NCI-H1436 (cell line): ENCODE measurements around the gene DLGAP5.

ENCODE experiments used
- DNase-seq: peaks from one replicate; lab custom pipeline; 2025; lab: John Stamatoyannopoulos, UW

The DLGAP5 gene

GRCh38 chr14:55129428-55130195 lies 61.8 kb downstream of the DLGAP5 start:
- DNase-seq: no peak

DNA sequence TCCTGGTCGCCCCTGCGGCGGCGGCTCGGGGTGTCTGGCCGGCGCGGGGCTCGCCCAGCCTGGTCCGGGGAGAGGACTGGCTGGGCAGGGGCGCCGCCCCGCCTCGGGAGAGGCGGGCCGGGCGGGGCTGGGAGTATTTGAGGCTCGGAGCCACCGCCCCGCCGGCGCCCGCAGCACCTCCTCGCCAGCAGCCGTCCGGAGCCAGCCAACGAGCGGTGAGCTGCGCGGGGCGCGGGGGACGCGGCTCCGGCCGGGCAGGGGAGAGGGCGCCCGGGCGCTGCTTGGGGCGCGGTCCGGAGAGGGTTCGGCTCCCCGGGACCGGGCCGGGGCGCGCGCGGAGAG lies 62.3 kb downstream of the DLGAP5 start, which contains the start of gene LGALS3:
Gene LGALS3, plus strand, starts transcription at position 167 of the 342 bp plus-strand sequence. CDS start 8,122 bp downstream, outside the sequence.
- no peak for DNase-seq

DNA sequence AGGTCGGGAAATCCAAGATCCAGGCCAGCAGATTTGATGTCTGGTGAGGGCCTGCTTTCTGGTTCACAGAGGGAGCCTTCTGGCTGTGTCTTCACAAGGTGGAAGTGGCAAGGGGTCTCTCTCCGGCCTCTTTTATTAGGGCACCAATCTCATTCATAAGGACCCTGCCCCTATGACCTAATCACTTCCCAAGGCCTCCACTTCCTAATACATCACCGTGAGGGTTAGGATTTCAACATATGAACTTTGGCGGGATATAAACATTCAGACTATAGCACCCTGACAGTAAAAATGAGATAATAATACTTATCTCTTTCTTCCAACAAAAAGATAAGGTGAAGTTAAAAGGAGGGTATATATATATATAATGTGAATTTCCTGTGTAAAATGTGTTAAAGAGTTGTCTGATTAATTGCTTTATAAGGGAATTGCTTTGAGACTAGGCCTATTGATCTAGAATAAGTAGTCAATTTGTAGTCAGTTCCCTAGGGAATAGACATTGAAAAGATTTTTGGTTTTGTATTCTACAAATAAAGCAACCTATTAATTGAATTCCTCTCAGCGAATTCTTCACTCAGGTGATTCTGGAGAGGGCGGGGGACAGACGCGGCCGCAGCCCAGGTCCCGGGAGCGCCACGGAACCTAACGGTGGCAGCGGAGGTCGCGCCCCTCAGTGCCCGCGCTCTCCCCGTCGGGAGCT lies 62.8 kb downstream of the DLGAP5 start:
- DNase-seq: no peak

DNA sequence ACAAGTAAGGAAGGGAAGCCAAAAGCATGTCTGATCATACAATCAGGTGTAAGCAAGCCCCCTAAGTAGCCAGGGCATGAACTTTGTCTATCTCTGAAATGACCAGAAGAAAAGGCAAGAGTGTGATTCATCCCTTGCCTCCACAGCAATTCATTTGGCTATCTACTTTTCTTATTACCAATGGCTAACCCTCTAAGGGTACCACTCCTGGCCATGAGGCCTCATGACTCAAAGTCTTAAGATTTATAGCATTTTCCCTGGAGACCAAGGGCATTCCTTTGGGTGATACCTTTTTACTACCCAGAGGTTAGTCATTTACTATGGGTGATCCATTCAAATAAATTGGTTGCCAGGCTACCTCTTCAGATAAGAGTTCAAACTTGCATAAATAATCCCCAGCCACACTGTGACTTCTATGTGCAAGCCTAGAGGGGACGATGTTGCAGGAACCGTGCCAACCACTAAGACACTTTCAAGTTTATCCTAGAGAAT lies 63.9 kb downstream of the DLGAP5 start:
- no peak for DNase-seq

DNA sequence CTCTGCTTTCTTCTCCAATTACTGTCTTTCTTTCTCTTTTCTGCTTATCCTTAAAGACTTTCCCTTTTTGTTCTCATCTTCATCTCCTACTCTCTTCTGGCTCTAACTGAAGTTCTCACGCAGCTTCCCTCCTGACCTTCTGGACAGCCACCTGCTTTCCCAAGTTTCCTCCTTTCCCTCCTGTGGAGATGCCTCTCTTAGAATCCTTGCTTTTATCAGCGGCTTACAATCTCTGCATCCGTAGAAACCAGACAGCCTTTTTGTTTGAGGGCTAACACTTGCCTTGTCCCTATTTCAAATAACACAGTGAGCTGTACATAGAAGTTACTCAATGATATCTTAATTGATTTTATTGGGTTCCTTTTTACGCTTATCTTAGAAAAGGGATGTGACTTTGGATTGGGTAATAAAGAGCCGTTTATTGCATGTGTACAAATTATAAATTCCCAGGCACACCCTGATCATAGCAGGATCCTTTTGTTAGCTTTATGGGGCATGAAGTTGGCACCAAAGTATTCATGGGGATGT lies 64.4 kb downstream of the DLGAP5 start:
- DNase-seq: no peak

DNA sequence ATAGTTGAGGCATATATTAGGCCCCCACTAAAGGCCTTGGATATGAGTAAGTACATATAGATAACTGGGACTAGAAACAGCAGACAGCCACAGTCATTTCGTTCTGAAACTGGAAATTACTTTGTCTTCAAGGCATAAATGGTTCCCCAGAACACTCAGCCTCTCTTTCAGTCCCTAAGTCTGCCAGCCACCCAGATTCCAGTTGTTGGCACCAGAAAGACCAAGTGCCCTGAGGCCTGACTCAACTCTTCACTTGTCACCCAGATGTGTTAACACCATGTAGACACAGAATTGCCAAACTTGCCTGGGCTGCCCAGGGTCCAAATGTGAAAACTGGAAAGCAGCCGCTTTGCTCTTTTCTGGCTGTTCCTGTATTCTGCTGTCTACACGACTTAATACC lies 65.4 kb downstream of the DLGAP5 start:
- DNase-seq: no peak

- DNase-seq: no peak
These were observed 66.0 kb downstream of the DLGAP5 start for GRCh38 chr14:55125403-55125802.

GRCh38 chr14:55124774-55125386 lies 66.5 kb downstream of the DLGAP5 start:
- no peak for DNase-seq

- no peak for DNase-seq
These were observed 67.3 kb downstream of the DLGAP5 start for GRCh38 chr14:55123852-55124639.

DNA sequence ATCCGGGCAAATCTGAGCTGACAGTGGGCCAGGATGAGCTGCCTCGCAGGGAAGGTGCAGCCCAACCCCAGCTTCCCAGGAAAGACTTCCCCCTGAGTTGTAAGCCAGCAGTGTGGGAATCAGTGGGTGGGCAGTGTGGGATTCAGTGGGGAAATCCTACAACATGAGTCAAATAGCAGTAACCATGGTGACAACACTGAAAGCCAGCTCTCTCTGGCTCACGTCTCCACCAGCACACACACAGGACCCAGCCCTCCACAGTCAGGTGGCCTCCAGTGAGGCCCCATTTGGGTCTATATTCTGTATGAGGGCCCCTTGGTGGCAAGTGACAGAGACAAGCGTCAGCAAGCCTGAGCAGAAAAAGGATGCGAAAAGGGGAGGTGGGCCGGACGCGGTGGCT lies 68.3 kb downstream of the DLGAP5 start:
- no peak for DNase-seq

GRCh38 chr14:55122440-55122986 lies 68.9 kb downstream of the DLGAP5 start:
- DNase-seq: no peak

- DNase-seq: no peak
These were observed 69.6 kb downstream of the DLGAP5 start for GRCh38 chr14:55121628-55122439.

DNA sequence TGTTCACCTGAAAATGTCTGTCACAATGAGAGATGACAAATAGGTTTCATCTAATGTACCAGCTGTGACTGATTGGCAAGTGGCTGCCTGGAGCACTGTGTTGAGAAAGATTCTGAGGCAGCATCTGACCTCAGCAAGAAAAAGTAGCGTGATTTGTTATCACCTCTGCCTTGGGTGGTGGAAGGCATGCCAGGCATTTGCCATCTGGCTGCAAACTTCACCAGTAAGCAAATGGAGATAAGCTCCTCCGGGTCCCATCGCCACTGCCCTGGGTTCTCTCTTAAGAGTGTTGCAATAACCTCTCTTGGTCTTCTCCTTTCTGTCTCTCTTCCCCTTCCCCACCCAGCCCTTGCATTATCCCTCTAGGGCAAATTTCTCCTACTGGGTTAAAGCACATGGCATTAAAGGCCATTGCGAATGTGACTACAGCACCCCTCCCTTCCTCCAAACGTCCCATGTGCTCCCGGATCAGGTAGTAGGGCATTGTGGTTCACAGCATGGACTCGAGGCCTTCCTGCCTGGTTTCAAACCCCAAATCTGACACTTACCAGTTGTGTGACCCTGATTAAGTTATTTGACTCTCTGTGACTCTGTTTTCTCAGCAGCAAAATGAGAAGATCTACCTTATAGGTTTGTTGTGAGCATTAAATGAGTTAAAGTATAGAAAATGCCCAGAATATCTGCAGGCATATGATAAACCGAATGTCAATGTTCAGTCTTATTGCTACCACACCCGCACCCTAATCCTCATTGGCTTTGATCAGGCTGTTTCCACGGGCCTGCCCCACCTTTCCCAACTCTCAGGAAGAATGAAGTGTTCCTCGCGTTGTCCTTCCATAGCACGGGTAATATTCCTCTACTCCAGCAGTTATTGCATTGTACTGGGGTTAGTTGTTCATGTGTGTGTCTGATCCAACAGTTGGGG lies 70.6 kb downstream of the DLGAP5 start:
- no peak for DNase-seq

DNA sequence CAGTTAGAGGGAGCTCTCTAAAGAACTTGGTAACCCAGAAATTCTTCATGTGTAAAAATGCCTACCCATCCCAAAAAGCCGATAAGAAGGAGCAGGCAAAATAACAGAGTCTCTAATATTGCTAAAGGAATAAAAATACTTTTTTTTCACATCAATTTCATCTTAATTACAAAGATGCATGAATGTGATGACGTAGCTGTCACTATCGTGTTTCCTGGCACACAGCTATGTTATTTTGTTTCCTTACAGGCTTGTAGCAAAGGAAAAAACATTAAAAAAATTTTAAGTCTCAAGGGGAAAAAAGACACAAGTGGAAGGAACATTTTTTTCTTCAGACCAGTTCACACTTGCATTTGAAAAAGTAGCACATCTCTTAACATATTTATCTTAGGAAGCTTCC lies 72.6 kb downstream of the DLGAP5 start:
- no peak for DNase-seq

DNA sequence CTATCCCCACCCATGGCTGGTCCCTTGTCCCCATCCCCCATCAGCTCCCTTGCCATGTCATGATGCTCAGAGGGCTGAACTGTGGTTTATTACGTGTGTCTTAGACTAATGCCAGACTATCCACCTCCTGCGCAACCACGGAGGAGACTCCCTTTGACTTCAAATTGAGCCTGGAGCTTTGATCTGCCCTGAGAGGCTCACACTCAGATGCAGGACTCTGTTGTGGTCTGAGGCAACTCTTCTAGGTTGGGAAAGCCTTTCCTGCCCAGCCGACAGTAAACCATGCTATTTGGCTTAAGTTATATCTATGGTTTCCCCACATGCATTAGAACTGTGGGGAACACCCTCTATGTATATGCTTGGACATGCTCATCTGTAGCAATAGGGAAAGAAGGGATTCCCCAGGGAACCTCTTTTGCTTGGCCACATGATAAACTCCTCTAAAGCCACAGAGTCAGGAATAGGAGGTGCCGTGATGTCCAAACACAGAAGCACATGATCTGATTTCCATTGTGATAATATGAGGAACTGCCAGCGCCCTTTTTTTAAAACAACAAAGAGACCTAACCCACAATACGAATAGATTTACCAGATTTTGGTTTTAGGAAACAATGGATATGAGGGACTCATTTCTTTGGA lies 73.5 kb downstream of the DLGAP5 start:
- DNase-seq: no peak

- no peak for DNase-seq
These were observed 74.9 kb downstream of the DLGAP5 start for GRCh38 chr14:55116246-55117030.

- no peak for DNase-seq
These were observed 75.5 kb downstream of the DLGAP5 start for GRCh38 chr14:55115861-55116245.

GRCh38 chr14:55115460-55115859 lies 75.9 kb downstream of the DLGAP5 start:
- no peak for DNase-seq
